GM18951 (cell line): ENCODE data around the gene NPBWR2.

Experiments
- POLR2A ChIP-seq: IDR thresholded peaks from 4 replicates; pipeline ENCODE4 v1.6.1; 2011; ENCODE audit warnings: mild to moderate bottlenecking; ENCODE audit not compliant: insufficient read length, insufficient read depth; ENCODE audit errors: extremely low read depth
- in situ Hi-C: fragments of 300-500 bp; cut with MboI; formaldehyde crosslinking; loops from one replicate; pipeline ENCODE4 v1.12.0; 2022; ENCODE audit warnings: low sequenced_read_pairs, mixed read lengths, inconsistent platforms; ENCODE audit not compliant: unreplicated experiment

The NPBWR2 gene

DNA sequence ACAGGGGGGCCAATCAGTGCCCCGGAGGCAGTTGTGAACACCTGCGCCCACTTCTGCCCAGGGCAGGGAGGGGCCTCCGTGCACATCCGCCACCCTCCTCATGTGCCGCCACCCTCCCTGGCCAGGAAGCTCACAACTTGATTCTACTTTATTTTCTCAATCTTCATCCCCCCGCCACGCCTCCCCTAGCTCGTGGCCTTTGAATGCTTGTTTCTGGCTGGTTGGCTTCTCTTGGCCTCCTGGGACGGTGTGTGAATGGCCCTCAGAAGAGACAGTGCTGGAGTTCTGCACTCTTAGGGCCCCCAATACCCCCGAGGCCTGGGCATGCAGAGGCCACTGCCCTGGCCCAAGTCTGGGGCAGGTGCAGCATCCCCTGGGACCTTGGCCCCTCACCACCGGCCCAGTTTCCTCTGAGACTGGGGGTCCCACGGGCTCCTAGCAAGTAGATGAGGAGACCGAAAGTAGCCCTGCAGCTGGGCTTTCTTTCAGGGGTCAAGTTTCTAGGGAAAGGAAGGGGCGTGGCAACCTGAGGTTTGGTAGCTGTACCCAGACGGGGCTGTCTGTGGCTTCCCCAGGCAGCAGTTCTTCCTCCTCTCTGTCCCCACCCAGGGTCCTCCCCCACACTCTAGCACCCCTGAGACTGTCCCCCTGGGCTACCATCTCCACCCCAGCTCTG is 29.4 kb downstream of the NPBWR2 start:
- in situ Hi-C loops, result no loop called here
- peak; percentile 41 for TF ChIP-seq POLR2A

GRCh38 chr20:64077541-64077875 is 29.9 kb downstream of the NPBWR2 start:
- no peak for TF ChIP-seq POLR2A
- in situ Hi-C loops, result no loop called here

DNA sequence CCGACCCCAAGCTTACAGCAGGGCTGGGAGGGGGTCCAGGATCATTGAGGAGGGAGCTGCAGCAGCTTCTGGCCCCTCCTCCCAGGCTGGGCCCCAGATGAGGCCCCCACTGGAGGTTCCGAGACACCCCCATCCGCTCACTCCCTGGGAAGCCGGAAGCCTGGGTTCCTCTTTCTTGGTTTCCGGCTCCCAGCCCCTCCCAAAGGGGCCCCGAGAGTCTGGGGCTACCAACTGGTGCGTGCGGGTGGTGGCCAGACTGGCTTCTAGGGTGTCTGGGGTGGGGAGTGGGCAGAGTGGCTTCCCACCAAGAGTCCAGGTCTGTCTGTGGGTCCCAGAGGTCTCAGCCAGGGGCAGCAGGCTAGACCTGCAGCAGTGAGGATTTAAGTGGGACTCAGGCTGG is 30.3 kb downstream of the NPBWR2 start:
- peak; percentile 51 for TF ChIP-seq POLR2A
- in situ Hi-C loops, result no loop called here

DNA sequence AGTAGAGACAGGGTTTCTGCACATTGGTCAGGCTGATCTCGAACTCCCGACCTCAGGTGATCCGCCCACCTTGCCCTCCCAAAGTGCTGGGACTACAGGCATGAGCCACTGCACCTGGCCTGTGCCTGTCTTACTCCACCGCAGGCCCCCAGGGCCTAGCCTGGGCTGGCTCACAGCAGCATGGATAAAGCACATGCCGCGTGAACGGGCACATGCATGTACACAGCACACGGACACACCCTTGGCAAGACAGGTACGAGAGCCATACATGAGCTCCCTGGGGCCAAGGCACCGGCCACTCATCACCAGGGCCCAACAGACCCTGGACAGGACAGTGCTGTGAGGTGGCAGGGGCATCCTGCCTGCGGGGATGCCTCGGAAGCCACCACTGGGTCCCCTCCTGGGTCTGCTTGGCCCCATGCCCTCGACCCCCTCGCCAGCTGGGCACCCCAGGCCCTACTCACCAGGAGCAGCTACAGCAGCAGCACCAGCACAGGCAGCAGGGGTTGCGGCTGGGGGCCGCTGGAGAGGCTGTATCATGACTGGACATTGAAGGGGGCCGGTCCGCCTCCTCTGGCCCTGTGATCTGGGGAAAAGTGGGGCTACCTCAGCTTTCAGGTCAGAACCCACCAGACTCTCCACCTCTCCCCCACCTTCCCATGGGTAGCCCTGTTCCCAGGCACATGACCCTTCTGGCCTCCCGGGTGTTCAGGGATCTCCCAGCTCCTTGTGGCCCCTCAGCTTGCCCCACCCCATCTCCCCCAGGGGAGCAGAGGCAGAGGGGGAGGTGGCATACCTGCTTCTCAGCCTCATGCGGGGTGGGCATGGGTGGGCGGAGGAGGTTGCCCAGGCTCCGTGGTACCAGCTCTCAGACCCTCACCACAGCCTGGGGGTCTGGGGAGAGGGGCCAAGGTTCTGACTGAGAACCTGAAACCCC is 31.0 kb downstream of the NPBWR2 start:
- in situ Hi-C loops, result no loop called here
- TF ChIP-seq POLR2A, result no peak

GRCh38 chr20:64075556-64075955 is 31.8 kb downstream of the NPBWR2 start:
- no peak for TF ChIP-seq POLR2A
- in situ Hi-C loops, result no loop called here

DNA sequence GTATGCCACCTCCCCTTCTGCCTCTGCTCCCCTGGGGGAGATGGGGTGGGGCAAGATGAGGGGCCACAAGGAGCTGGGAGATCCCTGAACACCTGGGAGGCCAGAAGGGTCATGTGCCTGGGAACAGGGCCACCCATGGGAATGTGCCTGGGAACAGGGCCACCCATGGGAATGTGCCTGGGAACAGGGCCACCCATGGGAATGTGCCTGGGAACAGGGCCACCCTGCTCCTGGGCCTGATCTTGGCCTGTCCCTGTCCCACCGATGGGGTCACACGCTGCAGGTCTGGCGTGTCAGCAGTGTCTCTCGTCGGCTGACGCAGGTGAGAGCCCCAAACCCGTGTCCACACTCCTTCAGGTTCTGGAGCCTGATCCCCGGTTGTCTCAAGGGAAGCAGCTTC is 32.4 kb downstream of the NPBWR2 start:
- in situ Hi-C loops, result no loop called here
- TF ChIP-seq POLR2A, result no peak

DNA sequence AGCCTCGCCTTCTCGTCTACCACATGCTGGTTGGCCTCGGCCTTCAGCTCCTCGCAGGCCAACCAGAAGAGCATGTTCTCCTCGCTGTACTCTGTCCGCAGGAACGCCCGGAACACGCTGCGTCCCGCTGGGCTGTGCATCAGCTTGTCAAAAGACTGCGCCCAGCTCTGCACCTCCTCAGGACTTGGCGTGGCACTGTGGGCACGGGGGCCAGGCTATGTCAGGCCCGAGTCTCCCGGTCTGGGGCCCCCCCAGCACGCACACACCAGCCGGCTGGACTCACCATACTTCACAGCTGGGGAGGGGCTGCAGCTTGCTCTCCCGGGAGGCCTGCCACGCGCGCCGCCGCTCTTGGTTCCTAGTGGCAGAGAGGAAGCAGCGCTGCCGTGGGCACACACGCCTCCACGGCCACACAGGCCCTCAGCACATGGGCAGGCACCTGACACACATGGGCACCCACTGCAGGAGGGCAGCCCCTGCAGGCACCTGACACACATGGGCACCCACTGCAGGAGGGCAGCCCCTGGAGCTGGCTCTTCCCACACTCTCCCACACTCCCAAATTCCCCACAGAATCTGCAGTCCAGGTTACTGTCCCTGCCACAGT is 33.1 kb downstream of the NPBWR2 start:
- no peak for TF ChIP-seq POLR2A
- in situ Hi-C loops, result no loop called here

- no peak for TF ChIP-seq POLR2A
- in situ Hi-C loops, result no loop called here
These were observed 33.7 kb downstream of the NPBWR2 start for GRCh38 chr20:64073476-64074183.

DNA sequence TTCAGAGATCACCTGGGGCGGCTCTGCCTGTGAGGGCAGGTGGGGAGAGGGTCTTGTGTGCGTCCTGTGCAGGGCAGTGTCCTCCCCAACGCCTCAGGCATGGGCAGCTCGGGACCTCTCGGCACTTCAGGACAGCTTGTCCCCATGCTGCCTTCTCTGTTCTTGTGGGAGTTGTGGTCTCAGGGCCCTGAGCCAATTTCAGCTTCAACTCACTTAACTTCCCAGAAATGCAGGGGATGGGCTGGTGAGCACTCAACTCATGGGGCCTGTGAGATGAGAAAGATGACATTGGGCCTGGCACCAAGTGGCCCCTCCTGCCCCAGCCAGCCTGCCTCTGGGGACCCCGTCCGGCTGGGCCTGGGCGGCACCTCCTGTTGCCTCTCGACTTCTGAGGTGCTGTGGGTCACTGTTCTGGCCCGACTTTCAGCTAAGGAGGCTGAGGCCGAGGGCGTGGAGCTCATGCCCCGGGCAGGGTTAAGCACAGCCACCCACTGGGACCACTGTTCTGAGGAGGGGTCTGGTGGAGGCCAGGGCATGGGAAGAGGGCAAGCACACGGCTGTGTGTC is 34.8 kb downstream of the NPBWR2 start:
- in situ Hi-C loops, result no loop called here
- no peak for TF ChIP-seq POLR2A

- in situ Hi-C loops, result no loop called here
- TF ChIP-seq POLR2A, result peak; percentile 18
These were observed 35.7 kb downstream of the NPBWR2 start for GRCh38 chr20:64071341-64072332.

GRCh38 chr20:64070244-64070993 is 36.9 kb downstream of the NPBWR2 start:
- no peak for TF ChIP-seq POLR2A
- in situ Hi-C loops, result no loop called here
